MCF 10A (cell line): ENCODE data around the gene LIPE. TPM values are rescaled to one million over a fixed set of nuclear protein-coding genes. Genes with fewer than 3 reads are reported as not detected.

Experiments
- BruUV-seq: library from RNA; stranded (reverse); fragments of 400-500 nt; replicated peaks from 2 replicates; lab custom pipeline; 2021; lab: Mats Ljungman, UMichigan
- CTCF ChIA-PET: fragments of 300-600 bp; sonication (Branson Sonifier 250); formaldehyde crosslinking; extraction: SDS; loops from one replicate; lab custom pipeline; 2021; ENCODE audit warnings: antibody characterized with exemption, inconsistent platforms; lab: Yijun Ruan, JAX
- POLR2A ChIA-PET: fragments of 300-600, 350-650 bp; sonication (Branson Sonifier 250); formaldehyde crosslinking; extraction: SDS; loops from one replicate; lab custom pipeline; 2020; ENCODE audit warnings: antibody characterized with exemption, inconsistent platforms; lab: Yijun Ruan, JAX
- DNase-seq: peaks from one replicate; pipeline ENCODE4 v3.0.0-alpha.2; 2018; ENCODE audit not compliant: unreplicated experiment
- H3K27ac Mint-ChIP-seq: one replicate; pipeline ENCODE4 v1.8.0; 2022; ENCODE audit warnings: mild to moderate bottlenecking, low read depth, mixed read lengths; ENCODE audit not compliant: unreplicated experiment
- H3K27me3 Mint-ChIP-seq: one replicate; pipeline ENCODE4 v1.8.0; 2022; ENCODE audit warnings: mixed read lengths; ENCODE audit not compliant: insufficient read depth, unreplicated experiment
- H3K36me3 Mint-ChIP-seq: one replicate; pipeline ENCODE4 v1.8.0; 2022; ENCODE audit warnings: mild to moderate bottlenecking, moderate library complexity, mixed read lengths; ENCODE audit not compliant: insufficient read depth, unreplicated experiment
- H3K4me1 Mint-ChIP-seq: one replicate; pipeline ENCODE4 v1.8.0; 2022; ENCODE audit warnings: mixed read lengths; ENCODE audit not compliant: insufficient read depth, unreplicated experiment
- H3K4me3 Mint-ChIP-seq: one replicate; pipeline ENCODE4 v1.8.0; 2022; ENCODE audit warnings: mild to moderate bottlenecking, moderate library complexity, mixed read lengths; ENCODE audit not compliant: unreplicated experiment
- H3K9me3 Mint-ChIP-seq: one replicate; pipeline ENCODE4 v1.8.0; 2022; ENCODE audit warnings: mixed read lengths; ENCODE audit not compliant: unreplicated experiment
- CTCF ChIP-seq: fragments of 200-600 bp; IDR thresholded peaks from one replicate; pipeline ENCODE4 v1.8.0; 2022; ENCODE audit warnings: antibody characterized with exemption, mild to moderate bottlenecking; ENCODE audit not compliant: unreplicated experiment
- intact Hi-C: fragments of 100-400 bp; cut with micrococcal nuclease; formaldehyde crosslinking; loops from 2 replicates; pipeline ENCODE4 v1.14.1; 2022
- total RNA-seq: library from RNA; stranded (reverse); gene quantifications from 2 replicates; pipeline ENCODE4 v1.2.3, GENCODE V29; 2022

The LIPE gene
- total RNA-seq, 1 experiment from 2014 or later, result 11.7 TPM

- Mint-ChIP-seq H3K27me3 (peaks cover 7% of the 10 kb centered on the region), H3K9me3 (no peaks in the 10 kb centered on the region), H3K27ac (no peak overlapping the region), H3K36me3 (no peaks in the 10 kb centered on the region), H3K4me3 (no peak overlapping the region), H3K4me1 (no peaks in the 10 kb centered on the region)
- ChIA-PET POLR2A (no interaction called here), CTCF (interaction anchor here (0.6 to 1.2 kb wide), 4 partner anchors 121 to 718 kb away, joined by 3 to 5 read pairs (median 3); no protein-coding TSS in a partner anchor)
- no peak for TF ChIP-seq CTCF
- BruUV-seq, result no TSS peak
- intact Hi-C loops, result no loop called here
- no peak for DNase-seq
Measured at GRCh38 chr19:42445948-42446347, 18.8 kb upstream of the LIPE start.

GRCh38 chr19:42443944-42444398, 16.8 kb upstream of the LIPE start:
- intact Hi-C loops, result no loop called here
- H3K27me3 Mint-ChIP-seq, result peaks cover 12% of the 10 kb centered on the region
- POLR2A ChIA-PET, result no interaction called here
- BruUV-seq, result no TSS peak
- TF ChIP-seq CTCF, result no peak
- H3K9me3 Mint-ChIP-seq, result no peaks in the 10 kb centered on the region
- no peak overlapping the region for H3K4me3 Mint-ChIP-seq
- no peak overlapping the region for H3K27ac Mint-ChIP-seq
- no peaks in the 10 kb centered on the region for H3K4me1 Mint-ChIP-seq
- CTCF ChIA-PET, result interaction anchor here (2.1 kb wide), 1 partner anchor 10 kb away, joined by 10 read pairs; no protein-coding TSS in a partner anchor
- H3K36me3 Mint-ChIP-seq, result no peaks in the 10 kb centered on the region
- no peak for DNase-seq

- no peak for TF ChIP-seq CTCF
- no peaks in the 10 kb centered on the region for H3K36me3 Mint-ChIP-seq
- DNase-seq, result peak; percentile 48
- peaks cover 12% of the 10 kb centered on the region for H3K27me3 Mint-ChIP-seq
- POLR2A ChIA-PET, result interaction anchor here (0.9 kb wide), 1 partner anchor 22 kb away, joined by 3 read pairs; no protein-coding TSS in a partner anchor
- intact Hi-C loops, result no loop called here
- H3K4me1 Mint-ChIP-seq, result peaks cover 6% of the 10 kb centered on the region
- no peaks in the 10 kb centered on the region for H3K9me3 Mint-ChIP-seq
- CTCF ChIA-PET, result interaction anchor here (0.6 to 1.2 kb wide), 3 partner anchors 9 to 992 kb away, joined by 3 to 8 read pairs (median 3); no protein-coding TSS in a partner anchor
- H3K27ac Mint-ChIP-seq, result no peak within 1 kb of the TSS
- H3K4me3 Mint-ChIP-seq, result no peak within 1 kb of the TSS
- no TSS peak for BruUV-seq
Measured at GRCh38 chr19:42442833-42443232, 15.6 kb upstream of the LIPE start, which contains the start of gene CXCL17. TSS of gene CXCL17 (minus strand) at chr19:42442946. CDS start at chr19:42442832, 114 bp downstream.

GRCh38 chr19:42441049-42441445, 13.9 kb upstream of the LIPE start:
- BruUV-seq, result no TSS peak
- Mint-ChIP-seq H3K36me3 (no peaks in the 10 kb centered on the region), H3K4me1 (peaks cover 6% of the 10 kb centered on the region), H3K9me3 (no peaks in the 10 kb centered on the region), H3K27me3 (peaks cover 12% of the 10 kb centered on the region), H3K27ac (no peak overlapping the region), H3K4me3 (no peak overlapping the region)
- ChIA-PET CTCF (interaction anchor here (0.6 to 2.8 kb wide), 19 partner anchors 10 to 605 kb away, joined by 3 to 42 read pairs (median 4); partner anchors contain the start of gene CEACAM1), POLR2A (interaction anchor here (0.6 kb wide), 1 partner anchor 88 kb away, joined by 3 read pairs; no protein-coding TSS in a partner anchor)
- no peak for DNase-seq
- intact Hi-C loops, result no loop called here
- no peak for TF ChIP-seq CTCF
